GM12878 (cell line): ENCODE measurements around the gene TCF7.

Source experiments
- CTCF ChIP-seq, 3 experiments: IDR thresholded peaks in 2 of 3; conservative IDR thresholded peaks in 1 of 3; 2 replicates each; pipeline ENCODE4 v1.5.1; 2011; ENCODE audit warnings: low read depth in 3 of 3, low read length in 3 of 3, mild to moderate bottlenecking in 3 of 3, control low read depth in 2 of 3, moderate library complexity in 2 of 3, inconsistent platforms in 1 of 3, mixed read lengths in 1 of 3; ENCODE audit not compliant: control insufficient read depth in 2 of 3, insufficient read depth in 1 of 3; ENCODE audit errors: extremely low read depth in 1 of 3
- EGR1 ChIP-seq, 2 experiments: IDR thresholded peaks; 1 replicate in 1 of 2; 2 replicates in 1 of 2; pipeline ENCODE4 v1.6.1; 2011 to 2012; ENCODE audit warnings: low read depth in 2 of 2, low read length in 2 of 2, borderline replicate concordance in 1 of 2, mild to moderate bottlenecking in 1 of 2, moderate library complexity in 1 of 2
- EP300 ChIP-seq, 2 experiments: fragments of 150-350 bp in 1 of 2; IDR thresholded peaks; 2 replicates each; pipeline ENCODE4 v1.6.1; 2011 to 2012; ENCODE audit warnings: low read depth in 2 of 2, low read length in 2 of 2, borderline replicate concordance in 1 of 2, improper control_type of control experiment in 1 of 2, inconsistent platforms in 1 of 2; ENCODE audit not compliant: control insufficient read depth in 1 of 2
- EZH2 ChIP-seq: IDR thresholded peaks from 2 replicates; pipeline ENCODE4 v1.6.1; 2012; ENCODE audit warnings: low read depth, mild to moderate bottlenecking, control low read depth, inconsistent platforms, low read length, borderline replicate concordance; ENCODE audit not compliant: control insufficient read depth
- IKZF1 ChIP-seq: fragments of 450-650 bp; conservative IDR thresholded peaks from 2 replicates; pipeline ENCODE4 v1.6.1; 2017; ENCODE audit warnings: antibody characterized with exemption, mild to moderate bottlenecking
- NFYA ChIP-seq: IDR thresholded peaks from 2 replicates; pipeline ENCODE4 v1.6.1; 2011; ENCODE audit warnings: low read depth, mild to moderate bottlenecking, low read length, improper control_type of control experiment, borderline replicate concordance
- NRF1 ChIP-seq: conservative IDR thresholded peaks from 2 replicates; pipeline ENCODE4 v1.6.1; 2011; ENCODE audit warnings: mild to moderate bottlenecking, low read depth, low read length, improper control_type of control experiment
- POLR2A ChIP-seq: IDR thresholded peaks from 2 replicates; pipeline ENCODE4 v1.6.1; 2011; ENCODE audit warnings: low read depth, mild to moderate bottlenecking, low read length
- POLR2AphosphoS5 ChIP-seq: IDR thresholded peaks from 2 replicates; pipeline ENCODE4 v1.6.1; 2011; ENCODE audit warnings: mild to moderate bottlenecking, low read length, inconsistent platforms
- RELA ChIP-seq: fragments of 450-650 bp; IDR thresholded peaks from 2 replicates; pipeline ENCODE4 v1.8.0; 2014; ENCODE audit warnings: borderline replicate concordance; ENCODE audit not compliant: partially characterized antibody
- SIN3A ChIP-seq: IDR thresholded peaks from 2 replicates; pipeline ENCODE4 v1.6.1; 2012; ENCODE audit warnings: low read depth, low read length, improper control_type of control experiment
- TAF1 ChIP-seq: IDR thresholded peaks from 2 replicates; pipeline ENCODE4 v1.6.1; 2011; ENCODE audit warnings: mild to moderate bottlenecking, low read depth, low read length, borderline replicate concordance
- USF2 ChIP-seq: IDR thresholded peaks from 2 replicates; pipeline ENCODE4 v1.6.1; 2011; ENCODE audit warnings: low read depth, low read length, improper control_type of control experiment, borderline replicate concordance
- TF ChIP-seq, protein P1 (sequence below): IDR thresholded peaks from 2 replicates; pipeline ENCODE4 v1.6.1; 2012; ENCODE audit warnings: low read length, inconsistent platforms

- no peak for TF ChIP-seq NRF1
- TF ChIP-seq USF2, result no peak
- no peak for TF ChIP-seq EP300 (IDR thresholded peaks at IDR 0.05; ENCODE audit: borderline replicate concordance in 1 of 2, control insufficient read depth in 1 of 2, low read depth in 2 of 2, low read length in 2 of 2)
- TF ChIP-seq EGR1 (IDR thresholded peaks at IDR 0.05; ENCODE audit: borderline replicate concordance in 1 of 2, low read depth in 2 of 2, low read length in 2 of 2), result no peak
- no peak for TF ChIP-seq CTCF (IDR thresholded peaks at IDR 0.05 in 2 of 3, conservative IDR thresholded peaks at IDR 0.05 in 1 of 3; ENCODE audit: control insufficient read depth in 2 of 3, extremely low read depth in 1 of 3, insufficient read depth in 1 of 3, low read depth in 3 of 3, low read length in 3 of 3)
- no peak for TF ChIP-seq POLR2A
- TF ChIP-seq SIN3A, result no peak
- TF ChIP-seq RELA, result no peak
- no peak; the same call in 1 of the 2 replicates for TF ChIP-seq POLR2AphosphoS5
- TF ChIP-seq NFYA, result no peak
- TF ChIP-seq IKZF1, result no peak
- TF ChIP-seq EZH2, result no peak
- no peak for TF ChIP-seq TAF1
- TF ChIP-seq, protein P1, sequence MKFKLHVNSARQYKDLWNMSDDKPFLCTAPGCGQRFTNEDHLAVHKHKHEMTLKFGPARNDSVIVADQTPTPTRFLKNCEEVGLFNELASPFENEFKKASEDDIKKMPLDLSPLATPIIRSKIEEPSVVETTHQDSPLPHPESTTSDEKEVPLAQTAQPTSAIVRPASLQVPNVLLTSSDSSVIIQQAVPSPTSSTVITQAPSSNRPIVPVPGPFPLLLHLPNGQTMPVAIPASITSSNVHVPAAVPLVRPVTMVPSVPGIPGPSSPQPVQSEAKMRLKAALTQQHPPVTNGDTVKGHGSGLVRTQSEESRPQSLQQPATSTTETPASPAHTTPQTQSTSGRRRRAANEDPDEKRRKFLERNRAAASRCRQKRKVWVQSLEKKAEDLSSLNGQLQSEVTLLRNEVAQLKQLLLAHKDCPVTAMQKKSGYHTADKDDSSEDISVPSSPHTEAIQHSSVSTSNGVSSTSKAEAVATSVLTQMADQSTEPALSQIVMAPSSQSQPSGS, result no peak
Measured at GRCh38 chr5:134139377-134139851, 24.9 kb downstream of the TCF7 start.
